Measurements from ENCODE around the gene ZNF771.

The ZNF771 gene

DNA sequence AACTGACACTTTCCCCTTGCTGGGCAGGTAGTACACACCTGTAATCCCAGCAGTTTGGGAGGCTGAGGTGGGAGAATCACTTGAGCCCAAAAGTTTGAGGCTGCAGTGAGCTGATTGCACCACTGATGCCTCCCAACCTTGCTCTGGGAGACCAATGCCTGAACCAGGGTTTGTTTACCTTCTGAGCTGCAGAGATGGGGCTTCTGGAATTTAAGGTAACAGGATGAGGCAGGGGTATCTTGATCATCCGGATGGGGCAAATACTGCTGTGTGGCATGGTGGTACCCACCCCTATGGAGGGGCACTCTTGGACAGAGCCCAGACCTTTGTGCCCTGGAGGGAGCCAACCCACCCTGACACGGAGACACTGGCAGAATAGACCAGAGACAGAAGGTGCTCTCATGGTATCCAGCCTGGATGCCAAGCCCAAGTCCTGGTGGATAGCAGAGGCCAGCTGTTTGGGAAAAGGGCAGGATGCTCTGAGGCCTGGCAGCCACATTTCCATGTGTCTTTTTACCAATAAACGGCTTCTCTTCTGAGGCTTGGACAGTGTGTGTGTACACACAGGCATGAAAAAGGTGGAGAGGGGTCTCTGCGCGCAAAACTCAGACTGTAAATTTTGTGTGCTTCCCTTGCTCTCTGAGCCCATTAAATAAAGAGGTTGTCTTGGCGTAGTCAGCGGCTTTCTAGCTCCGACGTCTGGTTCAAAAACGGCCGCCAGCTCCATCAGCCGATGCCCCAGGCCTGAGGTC is 7.8 kb upstream of the ZNF771 start:
- WGBS, 2 experiments (ENCODE audit: insufficient coverage in 2 of 2), result 24 to 25% methylated on average over 10 to 11 of the region's 12 CpGs
- Histone ChIP-seq H3K4me1 (ENCODE audit: control insufficient read depth, insufficient read depth, low read length, poor library complexity, severe bottlenecking) (peaks cover 35% of the 10 kb centered on the region), H3K9me3 (ENCODE audit: control insufficient read depth, low read length) (no peaks in the 10 kb centered on the region), H3K36me3 (ENCODE audit: control insufficient read depth, insufficient read depth, low read length) (peaks cover 25% of the 10 kb centered on the region), H3K4me3 (ENCODE audit: extremely low read depth, insufficient read depth, low read length, poor library complexity, severe bottlenecking) (peak overlapping the region; percentile 39), H3K27ac (ENCODE audit: low read depth, low read length, severe bottlenecking) (peak overlapping the region; percentile 98)

DNA sequence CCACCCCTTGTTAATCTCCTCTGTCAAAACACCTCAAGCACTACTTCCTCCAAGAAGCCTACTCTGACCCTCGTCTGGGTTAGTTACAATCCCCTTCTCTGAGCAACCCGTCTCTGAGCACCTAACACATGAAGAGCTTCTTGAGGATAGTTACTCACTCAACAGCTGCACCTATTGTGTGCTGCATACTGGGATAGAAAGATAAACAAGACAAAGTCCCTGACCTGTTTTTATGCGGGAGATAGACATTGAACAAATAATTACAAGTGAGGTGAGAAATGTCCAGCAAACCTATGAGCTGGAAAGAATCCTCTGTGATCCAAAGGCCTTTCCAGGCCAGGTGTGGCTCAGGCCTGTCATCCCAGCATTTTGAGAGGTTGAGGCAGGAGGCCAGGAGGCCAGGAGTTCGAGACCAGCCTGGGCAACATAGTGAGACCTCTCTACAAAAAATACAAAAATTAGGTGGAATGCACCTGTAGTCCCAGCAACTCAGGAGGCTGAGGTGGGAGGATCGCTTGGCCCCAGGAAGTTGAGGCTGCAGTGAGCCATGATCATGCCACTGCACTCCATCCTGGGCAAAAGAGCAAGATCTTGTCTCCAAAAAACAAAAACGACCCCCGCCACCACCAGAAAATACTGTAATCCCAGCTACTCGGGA is 5.5 kb upstream of the ZNF771 start:
- H3K4me3 ChIP-seq (ENCODE audit: extremely low read depth, insufficient read depth, low read length, poor library complexity, severe bottlenecking), result no peak overlapping the region
- H3K4me1 ChIP-seq (ENCODE audit: control insufficient read depth, insufficient read depth, low read length, poor library complexity, severe bottlenecking), result peaks cover 26% of the 10 kb centered on the region
- WGBS, 2 experiments (ENCODE audit: insufficient coverage in 2 of 2), result 86 to 98% methylated on average over 5 to 6 of the region's 8 CpGs
- peaks cover 21% of the 10 kb centered on the region for H3K36me3 ChIP-seq (ENCODE audit: control insufficient read depth, insufficient read depth, low read length)
- no peak overlapping the region for H3K27ac ChIP-seq (ENCODE audit: low read depth, low read length, severe bottlenecking)
- H3K9me3 ChIP-seq (ENCODE audit: control insufficient read depth, low read length), result no peaks in the 10 kb centered on the region

DNA sequence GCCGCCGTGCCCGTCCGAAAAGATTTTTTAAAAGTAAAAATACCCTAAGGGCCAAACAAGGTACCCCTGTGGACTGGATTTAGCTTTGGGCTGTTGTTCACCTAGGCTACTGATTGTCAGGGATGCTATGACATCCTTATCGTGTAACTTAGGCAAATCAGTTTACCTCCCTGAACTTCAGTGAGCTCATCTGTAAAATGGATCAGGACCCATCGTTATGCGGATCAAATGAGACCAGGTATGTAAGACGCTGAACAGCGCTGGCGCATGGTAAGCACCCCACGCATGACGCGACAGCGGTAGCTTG is 658 bp upstream of the ZNF771 start:
- 41 to 52% methylated on average over 14 of the region's 14 CpGs for WGBS, 2 experiments (ENCODE audit: insufficient coverage in 2 of 2)
- H3K27ac ChIP-seq (ENCODE audit: low read depth, low read length, severe bottlenecking), result peak overlapping the region; percentile 84

DNA sequence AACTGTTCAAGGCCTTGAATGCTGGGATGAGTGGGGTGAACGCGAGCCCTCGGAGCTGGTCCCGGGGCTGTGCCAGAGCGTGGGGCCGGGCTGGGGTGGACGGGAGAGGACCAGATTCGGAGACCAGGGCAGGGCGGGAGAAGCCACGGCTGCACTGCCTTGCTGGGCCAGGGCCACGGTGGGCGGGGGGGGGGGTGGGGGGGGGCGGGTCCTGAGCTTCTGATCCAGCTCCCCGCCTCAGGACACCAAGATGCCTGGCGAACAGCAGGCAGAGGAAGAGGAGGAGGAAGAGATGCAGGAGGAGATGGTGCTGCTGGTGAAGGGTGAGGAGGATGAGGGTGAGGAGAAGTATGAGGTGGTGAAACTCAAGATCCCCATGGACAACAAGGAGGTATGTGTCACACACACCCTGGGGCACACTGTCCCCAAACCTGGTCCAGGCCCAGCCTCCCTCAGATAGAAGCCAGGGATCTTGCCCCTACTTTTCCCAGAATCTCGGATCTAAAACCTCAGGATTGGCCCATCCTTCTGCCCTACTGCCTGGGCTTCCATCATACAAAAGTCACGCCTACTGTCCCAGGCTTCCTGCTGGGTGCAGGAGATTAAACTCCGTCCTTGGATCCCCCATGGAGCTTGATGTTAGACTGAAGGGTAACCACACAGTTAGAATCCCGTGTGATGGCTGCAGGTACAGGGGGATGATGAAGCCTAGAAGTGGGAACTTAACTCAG is 563 bp downstream of the ZNF771 start:
- peak overlapping the region; percentile 84 for H3K27ac ChIP-seq (ENCODE audit: low read depth, low read length, severe bottlenecking)
- H3K9me3 ChIP-seq (ENCODE audit: control insufficient read depth, low read length), result no peaks in the 10 kb centered on the region
- 29 to 43% methylated on average over 2 to 10 of the region's 19 CpGs for WGBS, 2 experiments (ENCODE audit: insufficient coverage in 2 of 2)
- H3K36me3 ChIP-seq (ENCODE audit: control insufficient read depth, insufficient read depth, low read length), result peaks cover 33% of the 10 kb centered on the region
- peak overlapping the region; percentile 60 for H3K4me3 ChIP-seq (ENCODE audit: extremely low read depth, insufficient read depth, low read length, poor library complexity, severe bottlenecking)
- no peaks in the 10 kb centered on the region for H3K4me1 ChIP-seq (ENCODE audit: control insufficient read depth, insufficient read depth, low read length, poor library complexity, severe bottlenecking)

More for the DNA sequence above, 658 bp upstream of the ZNF771 start:
- Histone ChIP-seq H3K4me3 (ENCODE audit: extremely low read depth, insufficient read depth, low read length, poor library complexity, severe bottlenecking) (peak overlapping the region; percentile 60), H3K36me3 (ENCODE audit: control insufficient read depth, insufficient read depth, low read length) (peaks cover 22% of the 10 kb centered on the region), H3K4me1 (ENCODE audit: control insufficient read depth, insufficient read depth, low read length, poor library complexity, severe bottlenecking) (no peaks in the 10 kb centered on the region), H3K9me3 (ENCODE audit: control insufficient read depth, low read length) (no peaks in the 10 kb centered on the region)

GRCh38 chr16:30409125-30410060 is 2.0 kb downstream of the ZNF771 start:
- no peaks in the 10 kb centered on the region for H3K4me1 ChIP-seq (ENCODE audit: control insufficient read depth, insufficient read depth, low read length, poor library complexity, severe bottlenecking)
- H3K4me3 ChIP-seq (ENCODE audit: extremely low read depth, insufficient read depth, low read length, poor library complexity, severe bottlenecking), result no peak overlapping the region
- H3K27ac ChIP-seq (ENCODE audit: low read depth, low read length, severe bottlenecking), result no peak overlapping the region

GRCh38 chr16:30413112-30413806 is 5.9 kb downstream of the ZNF771 start:
- Histone ChIP-seq H3K27ac (ENCODE audit: low read depth, low read length, severe bottlenecking) (no peak overlapping the region), H3K4me3 (ENCODE audit: extremely low read depth, insufficient read depth, low read length, poor library complexity, severe bottlenecking) (no peak overlapping the region), H3K36me3 (ENCODE audit: control insufficient read depth, insufficient read depth, low read length) (peaks cover 47% of the 10 kb centered on the region), H3K9me3 (ENCODE audit: control insufficient read depth, low read length) (no peaks in the 10 kb centered on the region), H3K4me1 (ENCODE audit: control insufficient read depth, insufficient read depth, low read length, poor library complexity, severe bottlenecking) (peaks cover 10% of the 10 kb centered on the region)
- 89 to 97% methylated on average over 5 of the region's 6 CpGs for WGBS, 2 experiments (ENCODE audit: insufficient coverage in 2 of 2)

More at GRCh38 chr16:30409125-30410060, 2.0 kb downstream of the ZNF771 start:
- 64 to 66% methylated on average over 11 to 12 of the region's 15 CpGs for WGBS, 2 experiments (ENCODE audit: insufficient coverage in 2 of 2)
- peaks cover 45% of the 10 kb centered on the region for H3K36me3 ChIP-seq (ENCODE audit: control insufficient read depth, insufficient read depth, low read length)
- H3K9me3 ChIP-seq (ENCODE audit: control insufficient read depth, low read length), result no peaks in the 10 kb centered on the region

DNA sequence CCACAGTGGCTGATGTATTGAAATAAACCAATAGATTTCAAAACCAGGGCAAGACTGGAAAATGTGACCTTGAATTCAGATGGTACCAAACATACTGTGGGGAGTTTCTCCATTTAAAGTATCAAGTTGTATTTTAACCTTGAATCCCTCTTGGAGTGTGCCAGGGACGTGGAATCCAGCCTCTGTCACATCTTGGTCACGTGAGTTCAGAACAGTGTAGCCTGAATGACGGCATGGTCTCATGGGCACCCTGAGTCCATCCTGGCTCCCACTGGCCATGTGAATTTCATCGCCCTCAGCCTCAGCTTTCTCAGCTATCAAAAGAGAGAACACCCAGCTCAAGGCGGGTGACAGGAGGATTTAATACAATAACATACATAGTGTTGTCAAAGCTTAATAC is 6.8 kb downstream of the ZNF771 start:
- Histone ChIP-seq H3K4me1 (ENCODE audit: control insufficient read depth, insufficient read depth, low read length, poor library complexity, severe bottlenecking) (peaks cover 17% of the 10 kb centered on the region), H3K27ac (ENCODE audit: low read depth, low read length, severe bottlenecking) (no peak overlapping the region), H3K36me3 (ENCODE audit: control insufficient read depth, insufficient read depth, low read length) (peaks cover 53% of the 10 kb centered on the region), H3K4me3 (ENCODE audit: extremely low read depth, insufficient read depth, low read length, poor library complexity, severe bottlenecking) (no peak overlapping the region), H3K9me3 (ENCODE audit: control insufficient read depth, low read length) (no peaks in the 10 kb centered on the region)
- WGBS, 2 experiments (ENCODE audit: insufficient coverage in 2 of 2), result 95 to 97% methylated on average over 3 to 4 of the region's 5 CpGs

- H3K27ac ChIP-seq (ENCODE audit: low read depth, low read length, severe bottlenecking), result no peak overlapping the region
- peaks cover 17% of the 10 kb centered on the region for H3K4me1 ChIP-seq (ENCODE audit: control insufficient read depth, insufficient read depth, low read length, poor library complexity, severe bottlenecking)
- H3K9me3 ChIP-seq (ENCODE audit: control insufficient read depth, low read length), result no peaks in the 10 kb centered on the region
- peaks cover 42% of the 10 kb centered on the region for H3K36me3 ChIP-seq (ENCODE audit: control insufficient read depth, insufficient read depth, low read length)
- H3K4me3 ChIP-seq (ENCODE audit: extremely low read depth, insufficient read depth, low read length, poor library complexity, severe bottlenecking), result no peak overlapping the region
- WGBS, 2 experiments (ENCODE audit: insufficient coverage in 2 of 2), result 87 to 94% methylated on average over 3 to 4 of the region's 4 CpGs
These were observed 8.7 kb downstream of the ZNF771 start for GRCh38 chr16:30416047-30416603.

- H3K36me3 ChIP-seq (ENCODE audit: control insufficient read depth, insufficient read depth, low read length), result peaks cover 41% of the 10 kb centered on the region
- peak overlapping the region; percentile 5 for H3K27ac ChIP-seq (ENCODE audit: low read depth, low read length, severe bottlenecking)
- peaks cover 17% of the 10 kb centered on the region for H3K4me1 ChIP-seq (ENCODE audit: control insufficient read depth, insufficient read depth, low read length, poor library complexity, severe bottlenecking)
- WGBS, 2 experiments (ENCODE audit: insufficient coverage in 2 of 2), result 79 to 85% methylated on average over 15 of the region's 18 CpGs
- no peaks in the 10 kb centered on the region for H3K9me3 ChIP-seq (ENCODE audit: control insufficient read depth, low read length)
- peak overlapping the region; percentile 24 for H3K4me3 ChIP-seq (ENCODE audit: extremely low read depth, insufficient read depth, low read length, poor library complexity, severe bottlenecking)
These were observed 9.5 kb downstream of the ZNF771 start for GRCh38 chr16:30416624-30417528.

Data from mesodermal cell (in vitro differentiated cells).